Umbilical cord (tissue), 2 donors: ENCODE measurements around the gene SPINT3. TPM values are rescaled to one million over a fixed set of nuclear protein-coding genes. Genes with fewer than 3 reads are reported as not detected.

Experiments used
- DNase-seq: peaks from one replicate; pipeline ENCODE4 v3.0.0-alpha.2; 2015; ENCODE audit warnings: low spot score
- total RNA-seq: library from RNA; depleted of rRNA; stranded (reverse); fragments of >200 nt; gene quantifications from one replicate; pipeline ENCODE4 v1.2.3, GENCODE V29; 2014; ENCODE audit warnings: low replicate concordance; ENCODE audit not compliant: insufficient read depth

The SPINT3 gene
- total RNA-seq, 1 donor from 2014 or later, result 12.0 TPM

GRCh38 chr20:45462711-45463509, 52.5 kb downstream of the SPINT3 start:
- no peak for DNase-seq

Other genes starting within 250 kb of the SPINT3 start
- not detected for gene RBPJL, start 208.8 kb downstream of the SPINT3 start, total RNA-seq
- gene MATN4, start 207.3 kb downstream of the SPINT3 start, total RNA-seq, result not detected
- gene SDC4, start 167.2 kb downstream of the SPINT3 start, total RNA-seq, result 28.9 TPM
- gene SYS1, start 152.5 kb downstream of the SPINT3 start, total RNA-seq, result 25.8 TPM
- gene TP53TG5, start 137.3 kb downstream of the SPINT3 start, total RNA-seq, result 32.0 TPM
- gene DBNDD2, start 107.3 kb downstream of the SPINT3 start, total RNA-seq, result 11.8 TPM
- 36.6 TPM for gene PIGT, start 99.5 kb downstream of the SPINT3 start, total RNA-seq
- 9.9 TPM for gene WFDC2, start 45.9 kb downstream of the SPINT3 start, total RNA-seq
- not detected for gene WFDC6, start 23.9 kb upstream of the SPINT3 start, total RNA-seq
- 6.3 TPM for gene EPPIN, start 31.8 kb upstream of the SPINT3 start, total RNA-seq
- not detected for gene WFDC8, start 63.7 kb upstream of the SPINT3 start, total RNA-seq
- gene WFDC10A, start 114.1 kb upstream of the SPINT3 start, total RNA-seq, result not detected
- not detected for gene WFDC9, start 115.7 kb upstream of the SPINT3 start, total RNA-seq
- gene WFDC11, start 154.6 kb upstream of the SPINT3 start, total RNA-seq, result not detected
- gene WFDC13, start 186.4 kb upstream of the SPINT3 start, total RNA-seq, result 5.5 TPM
- gene WFDC10B, start 189.4 kb upstream of the SPINT3 start, total RNA-seq, result not detected
- not detected for gene SPINT4, start 206.7 kb upstream of the SPINT3 start, total RNA-seq